K562 (cell line): ENCODE measurements around the gene PHF24.

Experiments used
- CTCF ChIP-seq, 3 experiments: IDR thresholded peaks in 2 of 3; conservative IDR thresholded peaks in 1 of 3; 2 replicates each; pipeline ENCODE4 v1.5.1; 2011 to 2012; ENCODE audit warnings: low read length in 3 of 3, mild to moderate bottlenecking in 3 of 3, control low read depth in 2 of 3, improper control_type of control experiment in 1 of 3, inconsistent platforms in 1 of 3, low read depth in 1 of 3, mixed read lengths in 1 of 3, moderate library complexity in 1 of 3; ENCODE audit not compliant: insufficient read depth in 2 of 3
- HIVEP1 ChIP-seq: fragments of 250-450 bp; sonication (Bioruptor Pico); IDR thresholded peaks from 2 replicates; pipeline ENCODE4 v1.4.0; 2020; ENCODE audit warnings: mild to moderate bottlenecking
- POLR2AphosphoS5 ChIP-seq: IDR thresholded peaks from 2 replicates; pipeline ENCODE4 v1.6.1; 2011; ENCODE audit warnings: mild to moderate bottlenecking, low read depth, low read length, moderate library complexity; ENCODE audit not compliant: control insufficient read depth, insufficient read depth
- TF ChIP-seq, protein P1 (sequence below), 2 experiments: fragments of 450-650 bp; formaldehyde crosslinking in 1 of 2; IDR thresholded peaks; 2 replicates each; pipeline versions ENCODE4 v1.4.0 to v1.6.1; 2014 to 2020; ENCODE audit warnings: mild to moderate bottlenecking in 2 of 2, borderline replicate concordance in 1 of 2, low read depth in 1 of 2

DNA sequence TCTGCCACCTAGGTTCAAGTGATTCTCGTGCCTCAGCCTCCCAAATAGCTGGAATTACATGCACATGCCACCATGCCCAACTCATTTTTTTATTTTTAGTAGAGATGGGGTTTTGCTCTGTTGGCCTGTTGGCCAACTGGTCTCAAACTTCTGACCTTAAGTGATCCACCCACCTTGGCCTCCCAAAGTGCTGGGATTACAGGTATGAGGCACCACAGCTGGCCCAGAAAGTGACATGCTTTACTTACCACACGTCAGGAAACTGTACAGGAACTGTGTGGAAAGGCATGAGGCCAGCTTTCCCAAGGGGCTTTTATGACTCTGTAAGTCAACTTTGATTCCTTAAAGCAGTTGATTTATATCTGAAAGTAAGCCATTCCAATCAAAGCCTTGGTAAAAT is 56.4 kb downstream of the PHF24 start:
- TF ChIP-seq CTCF (IDR thresholded peaks at IDR 0.05 in 2 of 3, conservative IDR thresholded peaks at IDR 0.05 in 1 of 3; ENCODE audit: insufficient read depth in 2 of 3, low read depth in 1 of 3, low read length in 3 of 3): no peak
- no peak for TF ChIP-seq HIVEP1
- TF ChIP-seq POLR2AphosphoS5: no peak
- TF ChIP-seq, protein P1, sequence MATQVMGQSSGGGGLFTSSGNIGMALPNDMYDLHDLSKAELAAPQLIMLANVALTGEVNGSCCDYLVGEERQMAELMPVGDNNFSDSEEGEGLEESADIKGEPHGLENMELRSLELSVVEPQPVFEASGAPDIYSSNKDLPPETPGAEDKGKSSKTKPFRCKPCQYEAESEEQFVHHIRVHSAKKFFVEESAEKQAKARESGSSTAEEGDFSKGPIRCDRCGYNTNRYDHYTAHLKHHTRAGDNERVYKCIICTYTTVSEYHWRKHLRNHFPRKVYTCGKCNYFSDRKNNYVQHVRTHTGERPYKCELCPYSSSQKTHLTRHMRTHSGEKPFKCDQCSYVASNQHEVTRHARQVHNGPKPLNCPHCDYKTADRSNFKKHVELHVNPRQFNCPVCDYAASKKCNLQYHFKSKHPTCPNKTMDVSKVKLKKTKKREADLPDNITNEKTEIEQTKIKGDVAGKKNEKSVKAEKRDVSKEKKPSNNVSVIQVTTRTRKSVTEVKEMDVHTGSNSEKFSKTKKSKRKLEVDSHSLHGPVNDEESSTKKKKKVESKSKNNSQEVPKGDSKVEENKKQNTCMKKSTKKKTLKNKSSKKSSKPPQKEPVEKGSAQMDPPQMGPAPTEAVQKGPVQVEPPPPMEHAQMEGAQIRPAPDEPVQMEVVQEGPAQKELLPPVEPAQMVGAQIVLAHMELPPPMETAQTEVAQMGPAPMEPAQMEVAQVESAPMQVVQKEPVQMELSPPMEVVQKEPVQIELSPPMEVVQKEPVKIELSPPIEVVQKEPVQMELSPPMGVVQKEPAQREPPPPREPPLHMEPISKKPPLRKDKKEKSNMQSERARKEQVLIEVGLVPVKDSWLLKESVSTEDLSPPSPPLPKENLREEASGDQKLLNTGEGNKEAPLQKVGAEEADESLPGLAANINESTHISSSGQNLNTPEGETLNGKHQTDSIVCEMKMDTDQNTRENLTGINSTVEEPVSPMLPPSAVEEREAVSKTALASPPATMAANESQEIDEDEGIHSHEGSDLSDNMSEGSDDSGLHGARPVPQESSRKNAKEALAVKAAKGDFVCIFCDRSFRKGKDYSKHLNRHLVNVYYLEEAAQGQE (IDR thresholded peaks at IDR 0.05; ENCODE audit: borderline replicate concordance): no peak
- TF ChIP-seq, protein P1 (CRISPR knock-in tag; IDR thresholded peaks at IDR 0.05; ENCODE audit: low read depth): no peak
